GM18507 (cell line): ENCODE data around the gene SLC30A3.

Experiments used
- DNase-seq: peaks from one replicate; pipeline ENCODE4 v3.0.0; 2011; ENCODE audit warnings: low read depth; ENCODE audit not compliant: insufficient read length; ENCODE audit errors: extremely low spot score
- FAIRE-seq: peaks from 2 replicates; lab custom pipeline; 2011; peaks lifted over from hg19 to GRCh38; lab: Jason Lieb, UNC

SLC30A3 gene

GRCh38 chr2:27263287-27264252 lies 723 bp upstream of the SLC30A3 start:
- no peak for DNase-seq
- FAIRE-seq, result no peak

- DNase-seq (no peak), FAIRE-seq (no peak)
These were observed 935 bp downstream of the SLC30A3 start for GRCh38 chr2:27261926-27262298.

GRCh38 chr2:27261241-27261925 lies 1.5 kb downstream of the SLC30A3 start:
- no peak for FAIRE-seq
- DNase-seq, result no peak

- FAIRE-seq (no peak), DNase-seq (no peak)
These were observed 4.8 kb downstream of the SLC30A3 start for GRCh38 chr2:27258051-27258450.

GRCh38 chr2:27256855-27257454 lies 5.9 kb downstream of the SLC30A3 start:
- DNase-seq (no peak), FAIRE-seq (no peak)

- DNase-seq (no peak), FAIRE-seq (no peak)
These were observed 7.2 kb downstream of the SLC30A3 start for GRCh38 chr2:27255660-27256059.

GRCh38 chr2:27255187-27255586 lies 7.7 kb downstream of the SLC30A3 start:
- no peak for FAIRE-seq
- no peak for DNase-seq

GRCh38 chr2:27251766-27252165 lies 11.1 kb downstream of the SLC30A3 start:
- no peak for FAIRE-seq
- no peak for DNase-seq

GRCh38 chr2:27250652-27251379 lies 12.0 kb downstream of the SLC30A3 start:
- DNase-seq (no peak), FAIRE-seq (no peak)

- FAIRE-seq (no peak), DNase-seq (no peak)
These were observed 12.8 kb downstream of the SLC30A3 start for GRCh38 chr2:27249891-27250651.

- DNase-seq (no peak), FAIRE-seq (no peak)
These were observed 13.5 kb downstream of the SLC30A3 start for GRCh38 chr2:27249159-27249890.

GRCh38 chr2:27247893-27248292 lies 15.0 kb downstream of the SLC30A3 start:
- DNase-seq (no peak), FAIRE-seq (no peak)

GRCh38 chr2:27245626-27246025 lies 17.2 kb downstream of the SLC30A3 start:
- DNase-seq, result no peak

GRCh38 chr2:27245116-27245515 lies 17.7 kb downstream of the SLC30A3 start:
- FAIRE-seq (no peak), DNase-seq (no peak)

More at GRCh38 chr2:27245626-27246025, 17.2 kb downstream of the SLC30A3 start:
- no peak for FAIRE-seq

- DNase-seq, result no peak
- no peak for FAIRE-seq
These were observed 19.3 kb downstream of the SLC30A3 start for GRCh38 chr2:27243391-27244130.

- no peak for DNase-seq
- FAIRE-seq, result no peak
These were observed 20.3 kb downstream of the SLC30A3 start for GRCh38 chr2:27242614-27242951.

GRCh38 chr2:27241761-27242613 lies 20.9 kb downstream of the SLC30A3 start:
- DNase-seq (no peak), FAIRE-seq (no peak)
